ENCODE data around the gene RABGAP1.

RABGAP1 gene

GRCh38 chr9:122936464-122936863 lies 4.4 kb upstream of the RABGAP1 start:
- TF ChIP-seq ZNF692 (tag by site-specific recombination; IDR thresholded peaks at IDR 0.05), result no peak
- no peak for TF ChIP-seq ZNF623 (tag by site-specific recombination; IDR thresholded peaks at IDR 0.05)
- TF ChIP-seq SETDB1 (IDR thresholded peaks at IDR 0.05; ENCODE audit: insufficient read length, low read length), result no peak
- no peak for TF ChIP-seq GLIS2 (tag by site-specific recombination; IDR thresholded peaks at IDR 0.05)
- H3K36me3 ChIP-seq (ENCODE audit: control insufficient read depth in 2 of 2, insufficient read depth in 1 of 2, low read length in 2 of 2), result peaks cover 9 to 28% of the 10 kb centered on the region in 2 experiments; a peak in 2 of 3 replicates
- H3K27ac ChIP-seq (ENCODE audit: extremely low read depth, low read depth, low read length), result no peak overlapping the region
- H3K9me3 ChIP-seq (ENCODE audit: control insufficient read depth, insufficient read depth, low read depth, low read length), result no peaks in the 10 kb centered on the region
- H3K4me1 ChIP-seq (ENCODE audit: control insufficient read depth, insufficient read depth, low read length), result no peaks in the 10 kb centered on the region
- ChIA-PET CTCF (interaction anchor here (0.5 to 0.7 kb wide), 2 partner anchors 16 to 42 kb away, joined by 3 read pairs; no protein-coding TSS in a partner anchor), POLR2A (interaction anchor here (1.3 kb wide), 1 partner anchor 8 kb away, joined by 5 read pairs; no protein-coding TSS in a partner anchor)
- no peak overlapping the region for H3K4me3 ChIP-seq (ENCODE audit: low read depth, low read length)

GRCh38 chr9:122936883-122937282 lies 3.9 kb upstream of the RABGAP1 start:
- TF ChIP-seq ZNF138 (tag by site-specific recombination; IDR thresholded peaks at IDR 0.05; ENCODE audit: borderline replicate concordance) (no peak), ZNF280C (tag by site-specific recombination; IDR thresholded peaks at IDR 0.05) (no peak), ZNF324 (tag by site-specific recombination; IDR thresholded peaks at IDR 0.05) (no peak), ZNF112 (tag by site-specific recombination; IDR thresholded peaks at IDR 0.05) (no peak), ZNF704 (tag by site-specific recombination; IDR thresholded peaks at IDR 0.05) (no peak), ZSCAN18 (tag by site-specific recombination; IDR thresholded peaks at IDR 0.05) (no peak), ZNF133 (tag by site-specific recombination; IDR thresholded peaks at IDR 0.05) (no peak), KLF17 (tag by site-specific recombination; IDR thresholded peaks at IDR 0.05) (no peak), KLF10 (tag by site-specific recombination; IDR thresholded peaks at IDR 0.05) (no peak), YY1 (tag by site-specific recombination; IDR thresholded peaks at IDR 0.05) (no peak), ZNF558 (tag by site-specific recombination; IDR thresholded peaks at IDR 0.05) (no peak)
- no peaks in the 10 kb centered on the region for H3K4me1 ChIP-seq (ENCODE audit: control insufficient read depth, insufficient read depth, low read length)
- no peak overlapping the region for H3K4me3 ChIP-seq (ENCODE audit: low read depth, low read length)
- ChIA-PET POLR2A (interaction anchor here (1.3 kb wide), 1 partner anchor 7 kb away, joined by 5 read pairs; no protein-coding TSS in a partner anchor), CTCF (no interaction called here)
- no peaks in the 10 kb centered on the region for H3K9me3 ChIP-seq (ENCODE audit: control insufficient read depth, insufficient read depth, low read depth, low read length)
- H3K36me3 ChIP-seq (ENCODE audit: control insufficient read depth in 2 of 2, insufficient read depth in 1 of 2, low read length in 2 of 2), result peaks cover 9 to 28% of the 10 kb centered on the region in 2 experiments; a peak in 2 of 3 replicates
- H3K27ac ChIP-seq (ENCODE audit: extremely low read depth, low read depth, low read length), result no peak overlapping the region

All from HEK293 (cell line).